Activated CD8-positive, alpha-beta T cell treated with anti-CD3 and anti-CD28 coated beads for 36 hours (primary cell): ENCODE measurements around the gene ACAD8. TPM values are rescaled to one million over a fixed set of nuclear protein-coding genes. Genes with fewer than 3 reads are reported as not detected.
"Not testable (repeated sequence)": the region's sequence is repeated elsewhere in the genome, so short reads cannot be mapped to it uniquely, and the experiment has no call there.

Source experiments
- ATAC-seq: fragments of 200-7000 bp; cut with Tn5 transposase; one replicate; pipeline ENCODE4 v1.10.0; 2021; ENCODE audit warnings: mild to moderate bottlenecking, moderate library complexity
- CTCF ChIA-PET: fragments of 350-600 bp; sonication (Branson Sonifier 250); formaldehyde crosslinking; loops from one replicate; lab custom pipeline; 2021; ENCODE audit warnings: antibody characterized with exemption; lab: Charles Lee
- POLR2A ChIA-PET: fragments of 350-600 bp; sonication (Branson Sonifier 250); formaldehyde crosslinking; loops from one replicate; lab custom pipeline; 2021; ENCODE audit warnings: antibody characterized with exemption; lab: Charles Lee
- DNase-seq: peaks from one replicate; pipeline ENCODE4 v3.0.0-alpha.2; 2020
- H3K27ac Mint-ChIP-seq: one replicate; pipeline ENCODE4 v1.8.0; 2021; ENCODE audit warnings: mild to moderate bottlenecking, mixed read lengths
- H3K27me3 Mint-ChIP-seq: one replicate; pipeline ENCODE4 v1.8.0; 2021; ENCODE audit warnings: mixed read lengths
- H3K36me3 Mint-ChIP-seq: one replicate; pipeline ENCODE4 v1.8.0; 2021; ENCODE audit warnings: low read depth, mixed read lengths
- H3K4me1 Mint-ChIP-seq: one replicate; pipeline ENCODE4 v1.8.0; 2021; ENCODE audit warnings: low read depth, mixed read lengths
- H3K4me3 Mint-ChIP-seq: one replicate; pipeline ENCODE4 v1.8.0; 2021; ENCODE audit warnings: mild to moderate bottlenecking, moderate library complexity, mixed read lengths
- H3K9me3 Mint-ChIP-seq: one replicate; pipeline ENCODE4 v1.8.0; 2021; ENCODE audit warnings: mixed read lengths
- intact Hi-C: fragments of 100-400 bp; cut with micrococcal nuclease; formaldehyde crosslinking; loops from one replicate; pipeline ENCODE4 v1.10.0; 2022
- total RNA-seq, 2 experiments: library from RNA; stranded (reverse); gene quantifications; one replicate each; pipeline ENCODE4 v1.2.3, GENCODE V29; 2021
- TF ChIP-seq, protein P1 (sequence below): fragments of 200-600 bp; IDR thresholded peaks from one replicate; pipeline ENCODE4 v1.8.0; 2022; ENCODE audit warnings: antibody characterized with exemption, mild to moderate bottlenecking

Gene ACAD8
- total RNA-seq, 2 experiments from 2014 or later = 13.1 to 13.8 TPM

- ChIA-PET POLR2A (interaction anchor here (0.9 to 3.9 kb wide), 8 partner anchors 10 to 57 kb away, joined by 3 to 28 read pairs (median 6); partner anchors contain the start of genes GLB1L2, NCAPD3 and VPS26B), CTCF (interaction anchor here (1.3 to 8.7 kb wide), 8 partner anchors 9 to 73 kb away, joined by 3 to 76 read pairs (median 7); partner anchors contain the start of genes ACAD8 and VPS26B)
- H3K4me3 Mint-ChIP-seq = peak overlapping the region; percentile 88
- DNase-seq (no peak), ATAC-seq (peak; percentile 11)
- peaks cover 4% of the 10 kb centered on the region for H3K27me3 Mint-ChIP-seq
- H3K27ac Mint-ChIP-seq = peak overlapping the region; percentile 96
- peaks cover 2% of the 10 kb centered on the region for H3K9me3 Mint-ChIP-seq
- TF ChIP-seq, protein P1, sequence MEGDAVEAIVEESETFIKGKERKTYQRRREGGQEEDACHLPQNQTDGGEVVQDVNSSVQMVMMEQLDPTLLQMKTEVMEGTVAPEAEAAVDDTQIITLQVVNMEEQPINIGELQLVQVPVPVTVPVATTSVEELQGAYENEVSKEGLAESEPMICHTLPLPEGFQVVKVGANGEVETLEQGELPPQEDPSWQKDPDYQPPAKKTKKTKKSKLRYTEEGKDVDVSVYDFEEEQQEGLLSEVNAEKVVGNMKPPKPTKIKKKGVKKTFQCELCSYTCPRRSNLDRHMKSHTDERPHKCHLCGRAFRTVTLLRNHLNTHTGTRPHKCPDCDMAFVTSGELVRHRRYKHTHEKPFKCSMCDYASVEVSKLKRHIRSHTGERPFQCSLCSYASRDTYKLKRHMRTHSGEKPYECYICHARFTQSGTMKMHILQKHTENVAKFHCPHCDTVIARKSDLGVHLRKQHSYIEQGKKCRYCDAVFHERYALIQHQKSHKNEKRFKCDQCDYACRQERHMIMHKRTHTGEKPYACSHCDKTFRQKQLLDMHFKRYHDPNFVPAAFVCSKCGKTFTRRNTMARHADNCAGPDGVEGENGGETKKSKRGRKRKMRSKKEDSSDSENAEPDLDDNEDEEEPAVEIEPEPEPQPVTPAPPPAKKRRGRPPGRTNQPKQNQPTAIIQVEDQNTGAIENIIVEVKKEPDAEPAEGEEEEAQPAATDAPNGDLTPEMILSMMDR = peak; percentile 3
- intact Hi-C loops = no loop called here
- peaks cover 32% of the 10 kb centered on the region for H3K4me1 Mint-ChIP-seq
- H3K36me3 Mint-ChIP-seq = peaks cover 23% of the 10 kb centered on the region
Measured at GRCh38 chr11:134276396-134277182, 23.2 kb downstream of the ACAD8 start.

GRCh38 chr11:134277183-134278001 is 24.0 kb downstream of the ACAD8 start:
- H3K9me3 Mint-ChIP-seq = peaks cover 2% of the 10 kb centered on the region
- peaks cover 30% of the 10 kb centered on the region for H3K4me1 Mint-ChIP-seq
- TF ChIP-seq, protein P1 = no peak
- no peak for DNase-seq
- peaks cover 4% of the 10 kb centered on the region for H3K27me3 Mint-ChIP-seq
- ChIA-PET POLR2A (interaction anchor here (0.9 to 3.9 kb wide), 6 partner anchors 15 to 87 kb away, joined by 3 to 28 read pairs (median 5); partner anchors contain the start of genes GLB1L2, NCAPD3 and VPS26B), CTCF (interaction anchor here (1.7 to 8.7 kb wide), 3 partner anchors 10 to 20 kb away, joined by 5 to 76 read pairs (median 10); no protein-coding TSS in a partner anchor)
- no peak for ATAC-seq
- H3K4me3 Mint-ChIP-seq = peak overlapping the region; percentile 76
- peaks cover 21% of the 10 kb centered on the region for H3K36me3 Mint-ChIP-seq
- intact Hi-C loops = no loop called here
- peak overlapping the region; percentile 8 for H3K27ac Mint-ChIP-seq

- DNase-seq (no peak), ATAC-seq (no peak)
- Mint-ChIP-seq H3K9me3 (peaks cover 2% of the 10 kb centered on the region), H3K27ac (no peak overlapping the region), H3K36me3 (peaks cover 18% of the 10 kb centered on the region), H3K4me3 (no peak overlapping the region), H3K4me1 (peaks cover 21% of the 10 kb centered on the region), H3K27me3 (peaks cover 4% of the 10 kb centered on the region)
- intact Hi-C loops = no loop called here
- POLR2A ChIA-PET = interaction anchor here (0.6 to 3.9 kb wide), 5 partner anchors 30 to 88 kb away, joined by 3 to 28 read pairs (median 5); partner anchors contain the start of genes GLB1L2, NCAPD3 and VPS26B
- CTCF ChIA-PET = interaction anchor here (8.7 kb wide), 1 partner anchor 15 kb away, joined by 76 read pairs; no protein-coding TSS in a partner anchor
- TF ChIP-seq, protein P1 = no peak
Measured at GRCh38 chr11:134278356-134278755, 25.0 kb downstream of the ACAD8 start.

GRCh38 chr11:134281635-134282034 is 28.3 kb downstream of the ACAD8 start:
- CTCF ChIA-PET = interaction anchor here (1.2 kb wide), 1 partner anchor 19 kb away, joined by 4 read pairs; no protein-coding TSS in a partner anchor
- intact Hi-C loops, ATAC-seq, POLR2A ChIA-PET, DNase-seq, H3K4me1 Mint-ChIP-seq, H3K4me3 Mint-ChIP-seq, H3K9me3 Mint-ChIP-seq, H3K27me3 Mint-ChIP-seq, H3K27ac Mint-ChIP-seq: not testable (repeated sequence)
- peaks cover 24% of the 10 kb centered on the region for H3K36me3 Mint-ChIP-seq
